H1 (cell line): ENCODE results near the gene CNOT2. TPM values are rescaled to one million over a fixed set of nuclear protein-coding genes. Genes with fewer than 3 reads are reported as not detected.

Experiments used
- CTCF ChIA-PET: fragments of 300-600 bp; sonication (Branson Sonifier 250); formaldehyde crosslinking; loops from one replicate; lab custom pipeline; 2021; ENCODE audit not compliant: partially characterized antibody; lab: Charles Lee
- POLR2A ChIA-PET: fragments of 300-600 bp; sonication (Branson Sonifier 250); formaldehyde crosslinking; loops from one replicate; lab custom pipeline; 2021; ENCODE audit warnings: inconsistent platforms; ENCODE audit not compliant: partially characterized antibody; lab: Charles Lee
- DNase-seq, 2 experiments: peaks; one replicate each; pipeline versions ENCODE4 v3.0.0 to v3.0.0-alpha.2; 2010 to 2022; ENCODE audit warnings: low spot score in 2 of 2, low read depth in 1 of 2, mixed read lengths in 1 of 2
- FAIRE-seq: peaks from 2 replicates; lab custom pipeline; 2011; peaks lifted over from hg19 to GRCh38; lab: Jason Lieb, UNC
- H2AFZ ChIP-seq: 2 replicates; pipeline ENCODE4 v1.8.1; 2012; ENCODE audit warnings: low read length, inconsistent platforms
- H2AK5ac ChIP-seq: 2 replicates; pipeline ENCODE4 v1.6.1; 2013; ENCODE audit warnings: low read depth, low read length
- H2BK120ac ChIP-seq: replicated peaks from 2 replicates; pipeline ENCODE3; 2013; ENCODE audit warnings: low read depth, low read length, inconsistent platforms
- H2BK12ac ChIP-seq: 2 replicates; pipeline ENCODE4 v1.6.1; 2013; ENCODE audit warnings: low read depth, low read length
- H2BK15ac ChIP-seq: 2 replicates; pipeline ENCODE4 v1.6.1; 2013; ENCODE audit warnings: low read length
- H2BK20ac ChIP-seq: 2 replicates; pipeline ENCODE4 v1.6.1; 2013; ENCODE audit warnings: low read length
- H2BK5ac ChIP-seq: 2 replicates; pipeline ENCODE4 v1.6.1; 2013; ENCODE audit warnings: low read depth, low read length
- H3K14ac ChIP-seq: 2 replicates; pipeline ENCODE4 v1.6.1; 2013; ENCODE audit warnings: inconsistent platforms; ENCODE audit not compliant: insufficient read length
- H3K18ac ChIP-seq: 2 replicates; pipeline ENCODE4 v1.6.1; 2013; ENCODE audit warnings: low read length; ENCODE audit errors: extremely low read depth
- H3K23ac ChIP-seq: 2 replicates; pipeline ENCODE4 v1.6.1; 2013; ENCODE audit warnings: inconsistent platforms; ENCODE audit not compliant: insufficient read length
- H3K23me2 ChIP-seq: 2 replicates; pipeline ENCODE4 v1.6.1; 2013; ENCODE audit warnings: low read depth, low read length
- H3K27ac ChIP-seq: 2 replicates; pipeline ENCODE4 v1.6.1; 2011; ENCODE audit warnings: low read depth, low read length, inconsistent platforms
- H3K27me3 ChIP-seq, 4 experiments: replicated peaks in 1 of 4; 1 replicate in 1 of 4; 2 replicates in 3 of 4; pipeline versions ENCODE4 v1.6.1 to v1.8.1; 2011 to 2013; ENCODE audit warnings: low read length in 3 of 4, mild to moderate bottlenecking in 3 of 4, inconsistent platforms in 2 of 4, mixed read lengths in 2 of 4, moderate library complexity in 1 of 4; ENCODE audit not compliant: control insufficient read depth in 3 of 4, insufficient read depth in 3 of 4; ENCODE audit errors: extremely low read depth in 1 of 4
- H3K36me3 ChIP-seq, 4 experiments: 2 replicates each; pipeline versions ENCODE4 v1.6.1 to v1.8.1; 2011 to 2013; ENCODE audit warnings: mild to moderate bottlenecking in 4 of 4, low read length in 3 of 4, moderate library complexity in 2 of 4, control low read depth in 1 of 4, inconsistent platforms in 1 of 4; ENCODE audit not compliant: insufficient read depth in 4 of 4, control insufficient read depth in 2 of 4
- H3K4ac ChIP-seq: replicated peaks from 2 replicates; pipeline ENCODE3; 2013; ENCODE audit warnings: low read length, low read depth, mixed read lengths, inconsistent platforms; ENCODE audit not compliant: insufficient read length
- H3K4me1 ChIP-seq, 4 experiments: replicated peaks in 1 of 4; 1 replicate in 1 of 4; 2 replicates in 3 of 4; pipeline versions ENCODE4 v1.6.1 to v1.8.1; 2011 to 2013; ENCODE audit warnings: low read length in 3 of 4, inconsistent platforms in 2 of 4, mixed read lengths in 1 of 4; ENCODE audit not compliant: insufficient read depth in 4 of 4, control insufficient read depth in 3 of 4
- H3K4me2 ChIP-seq, 2 experiments: 2 replicates each; pipeline versions ENCODE4 v1.6.1 to v1.8.1; 2011 to 2013; ENCODE audit warnings: low read depth in 2 of 2, low read length in 2 of 2, control low read depth in 1 of 2, inconsistent platforms in 1 of 2, mild to moderate bottlenecking in 1 of 2; ENCODE audit not compliant: insufficient read depth in 1 of 2
- H3K4me3 ChIP-seq, 4 experiments: fragments of 200-600, 300-600 bp in 1 of 4; sonication (generic), shearing (Covaris generic), sonication (Bioruptor Twin) in 1 of 4; 2 replicates each; pipeline versions ENCODE4 v1.5.1 to v1.8.1; 2011 to 2016; ENCODE audit warnings: low read length in 4 of 4, low read depth in 3 of 4, control low read depth in 2 of 4, inconsistent platforms in 2 of 4, mild to moderate bottlenecking in 2 of 4, mixed read lengths in 1 of 4, moderate library complexity in 1 of 4; ENCODE audit not compliant: insufficient read depth in 2 of 4; ENCODE audit errors: extremely low read depth in 1 of 4
- H3K56ac ChIP-seq: replicated peaks from 2 replicates; pipeline ENCODE3; 2013; ENCODE audit warnings: low read depth, mild to moderate bottlenecking, mixed read lengths, low read length, inconsistent platforms; ENCODE audit not compliant: insufficient read length
- H3K79me1 ChIP-seq: 2 replicates; pipeline ENCODE4 v1.6.1; 2013; ENCODE audit warnings: low read depth, low read length, control low read depth
- H3K79me2 ChIP-seq, 2 experiments: 2 replicates each; pipeline versions ENCODE4 v1.6.1 to v1.8.1; 2012 to 2013; ENCODE audit warnings: low read length in 2 of 2, mild to moderate bottlenecking in 2 of 2, inconsistent platforms in 1 of 2; ENCODE audit not compliant: insufficient read depth in 2 of 2, control insufficient read depth in 1 of 2
- H3K9ac ChIP-seq, 4 experiments: replicated peaks in 1 of 4; 1 replicate in 1 of 4; 2 replicates in 3 of 4; pipeline versions ENCODE4 v1.6.1 to v1.8.1; 2011 to 2013; ENCODE audit warnings: low read depth in 3 of 4, low read length in 3 of 4, control low read depth in 2 of 4, mild to moderate bottlenecking in 2 of 4, moderate library complexity in 2 of 4, inconsistent platforms in 1 of 4; ENCODE audit errors: extremely low read depth in 1 of 4
- H3K9me3 ChIP-seq, 2 experiments: 2 replicates each; pipeline versions ENCODE4 v1.6.1 to v1.8.1; 2012 to 2013; ENCODE audit warnings: mild to moderate bottlenecking in 2 of 2, moderate library complexity in 2 of 2, control low read depth in 1 of 2, inconsistent platforms in 1 of 2, low read depth in 1 of 2, low read length in 1 of 2, mixed read lengths in 1 of 2; ENCODE audit not compliant: insufficient read depth in 2 of 2
- H4K20me1 ChIP-seq, 2 experiments: replicated peaks in 1 of 2; 2 replicates each; pipeline versions ENCODE3 to v1.8.1; 2011 to 2013; ENCODE audit warnings: inconsistent platforms in 2 of 2, low read length in 2 of 2, mild to moderate bottlenecking in 1 of 2; ENCODE audit not compliant: insufficient read depth in 2 of 2, control insufficient read depth in 1 of 2
- H4K5ac ChIP-seq: 2 replicates; pipeline ENCODE4 v1.6.1; 2013; ENCODE audit warnings: low read length, low read depth, mixed read lengths, inconsistent platforms; ENCODE audit not compliant: insufficient read length
- H4K8ac ChIP-seq: 2 replicates; pipeline ENCODE4 v1.8.0; 2013; ENCODE audit warnings: mild to moderate bottlenecking, moderate library complexity, low read length, inconsistent platforms; ENCODE audit not compliant: insufficient read depth; ENCODE audit errors: extremely low read depth
- H4K91ac ChIP-seq: replicated peaks from 2 replicates; pipeline ENCODE3; 2013; ENCODE audit warnings: low read length, mixed read lengths, inconsistent platforms; ENCODE audit not compliant: insufficient read length
- NRF1 ChIP-seq: IDR thresholded peaks from 2 replicates; pipeline ENCODE4 v1.6.1; 2011; ENCODE audit warnings: mild to moderate bottlenecking, low read depth, low read length, improper control_type of control experiment
- WGBS, 2 experiments: shearing (Covaris generic) in 1 of 2; methylation state at CpG; one replicate each; pipeline versions ENCODE4 v1.1.6 to v1.1.7; 2013 to 2015; ENCODE audit warnings: low lambda C conversion rate in 2 of 2, mixed read lengths in 2 of 2, inconsistent platforms in 1 of 2, low coverage in 1 of 2, missing lambda C conversion rate in 1 of 2; ENCODE audit not compliant: insufficient replicate concordance in 2 of 2, insufficient coverage in 1 of 2, insufficient read length in 1 of 2; ENCODE audit errors: extremely low coverage in 1 of 2, missing lambda C conversion rate in 1 of 2; 5-methylcytosine and 5-hydroxymethylcytosine counted together
- polyA plus RNA-seq, 7 experiments: library from polyadenylated mRNA; depleted of rRNA in 3 of 7; stranded (reverse) in 5 of 7; unstranded in 2 of 7; fragments of >200 nt in 5 of 7; fragments of 200-250 nt in 2 of 7; gene quantifications; 1 replicate in 5 of 7; 2 replicates in 1 of 7; 4 replicates in 1 of 7; pipeline versions ENCODE4 v1.2.1 to v1.2.3, GENCODE V29; 2011 to 2013; ENCODE audit warnings: missing spikeins in 2 of 7, mixed read lengths in 2 of 7
- total RNA-seq: library from RNA; stranded (reverse); fragmentation: NEBNext Ultra II Directional; extraction: Animal tissue kit (Norgen Biotek cat#: 25700); gene quantifications from 2 replicates; pipeline ENCODE4 v1.2.1, GENCODE V29; 2021

CNOT2 gene
- total and polyA plus RNA-seq, 2 of the 8 experiments (the other 6 are each of a cell fraction or from before 2014, with no cell fraction given), result 61.2 to 64.8 TPM

DNA sequence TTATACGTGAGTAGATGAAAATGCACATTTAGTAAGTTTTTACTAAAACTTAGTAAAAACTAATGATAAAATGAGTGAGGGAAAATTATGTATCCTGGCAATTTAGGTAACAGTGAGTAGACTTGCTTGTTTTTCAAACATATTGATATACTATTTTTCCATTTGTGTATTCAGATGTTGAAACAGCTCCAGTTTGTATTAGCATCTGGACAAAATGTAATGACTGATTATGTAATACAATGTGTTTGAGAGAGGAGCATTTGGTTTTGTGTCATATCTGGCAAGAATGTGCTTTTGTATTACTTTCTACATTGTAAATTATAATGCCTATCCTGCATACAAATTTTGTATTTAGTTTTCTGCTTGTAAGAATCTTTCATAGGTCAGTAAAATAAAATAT is 5.6 kb downstream of the CNOT2 start:
- 91% methylated on average over 1 of the region's 1 CpG; no CpG with 5 or more reads in 1 of the 2 experiments for WGBS, 2 experiments
- TF ChIP-seq NRF1, result no peak

More for the DNA sequence above, 5.6 kb downstream of the CNOT2 start:
- Histone ChIP-seq H3K4me2 (no peak overlapping the region), H2AK5ac (no peak overlapping the region), H3K9ac (no peak overlapping the region), H4K5ac (no peak overlapping the region), H3K23me2 (peaks cover 3% of the 10 kb centered on the region; the same call in 1 of the 2 replicates), H2AFZ (no peak overlapping the region), H3K9me3 (no peaks in the 10 kb centered on the region), H3K23ac (no peak overlapping the region), H3K79me1 (no peaks in the 10 kb centered on the region; the same call in 1 of the 2 replicates), H3K4ac (no peak overlapping the region), H3K56ac (no peak overlapping the region), H3K79me2 (peaks cover 28 to 100% of the 10 kb centered on the region in 2 experiments), H2BK15ac (no peak overlapping the region), H3K4me1 (peaks cover 0 to 11% (median 0%) of the 10 kb centered on the region in 4 experiments; a peak in 1 of 7 replicates), H4K8ac (no peak overlapping the region), H2BK5ac (no peak overlapping the region), H3K27me3 (no peaks in the 10 kb centered on the region), H2BK120ac (no peak overlapping the region), H3K36me3 (peaks cover 0 to 3% (median 0%) of the 10 kb centered on the region in 4 experiments; a peak in 1 of 8 replicates), H4K20me1 (peaks cover 3 to 12% of the 10 kb centered on the region in 2 experiments), H4K91ac (no peak overlapping the region), H3K4me3 (no peak overlapping the region), H3K27ac (no peak overlapping the region), H3K14ac (no peak overlapping the region), H2BK12ac (no peak overlapping the region), H2BK20ac (no peak overlapping the region), H3K18ac (no peak overlapping the region)
- DNase-seq (no peak), FAIRE-seq (no peak)
- ChIA-PET POLR2A (no interaction called here), CTCF (interaction anchor here (1.2 to 1.3 kb wide), 2 partner anchors 39 to 311 kb away, joined by 3 read pairs; no protein-coding TSS in a partner anchor)
